ENCODE measurements around the gene SLC24A4.

GRCh38 chr14:92525322-92526095 lies 202.5 kb downstream of the SLC24A4 start:
- no peak for TF ChIP-seq CTCF (IDR thresholded peaks at IDR 0.05; ENCODE audit: poor library complexity)
- no peak for TF ChIP-seq EZH2phosphoT487 (IDR thresholded peaks at IDR 0.05; ENCODE audit: low read depth, severe bottlenecking, unreplicated experiment)

Measured in hepatocyte (in vitro differentiated cells).